HUES6 (cell line): ENCODE results near the gene CC2D2A.
"Not testable (repeated sequence)": the region's sequence is repeated elsewhere in the genome, so short reads cannot be mapped to it uniquely, and the experiment has no call there.

Experiments used
- H3K27ac ChIP-seq: 2 replicates; pipeline ENCODE4 v1.7.0; 2013; ENCODE audit warnings: low read depth, mild to moderate bottlenecking, low read length, inconsistent platforms
- H3K27me3 ChIP-seq: 2 replicates; pipeline ENCODE4 v1.6.1; 2013; ENCODE audit warnings: low read length; ENCODE audit not compliant: control insufficient read depth, insufficient read depth
- H3K36me3 ChIP-seq: 2 replicates; pipeline ENCODE4 v1.6.1; 2013; ENCODE audit warnings: low read length; ENCODE audit not compliant: control insufficient read depth, insufficient read depth
- H3K4me1 ChIP-seq: 2 replicates; pipeline ENCODE4 v1.6.1; 2013; ENCODE audit warnings: low read length; ENCODE audit not compliant: control insufficient read depth, insufficient read depth
- H3K4me3 ChIP-seq: 2 replicates; pipeline ENCODE4 v1.5.1; 2013; ENCODE audit warnings: low read depth, low read length
- H3K9ac ChIP-seq: one replicate; pipeline ENCODE4 v1.6.1; 2013; ENCODE audit warnings: mild to moderate bottlenecking, low read length
- H3K9me3 ChIP-seq: 2 replicates; pipeline ENCODE4 v1.6.1; 2013; ENCODE audit warnings: low read depth, low read length; ENCODE audit not compliant: control insufficient read depth, insufficient read depth

CC2D2A gene

DNA sequence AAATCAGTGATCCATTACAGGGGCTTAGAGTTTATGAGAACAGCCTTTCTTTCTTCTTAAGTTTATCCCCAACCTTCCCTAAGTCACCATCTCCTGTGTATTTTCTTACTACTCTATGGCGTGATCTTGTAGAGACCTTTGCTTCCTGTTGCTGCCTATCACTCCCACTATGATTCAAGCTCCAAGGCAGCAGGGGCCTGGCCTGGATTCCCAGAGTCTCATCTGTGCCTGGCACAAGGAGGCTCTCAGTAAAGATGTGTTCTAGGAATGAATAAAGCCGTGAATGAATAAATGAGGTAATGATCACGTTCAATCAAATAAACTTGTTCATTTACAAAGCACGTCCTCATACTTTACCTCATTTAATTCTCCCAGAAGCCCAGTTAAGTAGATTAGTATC lies 45.4 kb downstream of the CC2D2A start:
- H3K9ac ChIP-seq, result no peak overlapping the region
- no peaks in the 10 kb centered on the region for H3K27me3 ChIP-seq
- no peak overlapping the region for H3K27ac ChIP-seq
- H3K36me3 ChIP-seq, result peaks cover 28% of the 10 kb centered on the region
- H3K4me3 ChIP-seq, result no peak overlapping the region
- H3K4me1 ChIP-seq, result 0 out of 2 replicates have a peak, but pooled peaks cover 4% of the 10 kb centered on the region
- H3K9me3 ChIP-seq, result peaks cover 17% of the 10 kb centered on the region

DNA sequence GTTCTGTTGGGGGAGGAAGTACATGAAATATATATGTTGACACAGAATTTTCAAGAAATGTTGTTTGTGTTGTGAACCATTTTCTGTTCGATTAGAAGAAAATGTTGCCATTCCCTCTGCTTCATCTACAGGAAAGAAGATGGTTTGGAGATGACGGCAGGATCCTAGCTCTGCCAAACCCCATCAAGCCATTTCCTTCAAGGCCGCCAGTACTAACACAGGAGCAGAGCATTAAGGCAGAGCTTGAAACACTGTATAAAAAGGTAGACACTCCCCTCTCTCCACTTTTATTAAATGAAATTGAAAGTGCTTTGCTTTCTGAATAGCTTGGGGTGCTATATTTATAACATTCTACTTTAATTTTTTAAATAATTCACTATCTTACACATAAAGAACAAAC lies 46.8 kb downstream of the CC2D2A start:
- Histone ChIP-seq H3K4me3 (no peak overlapping the region), H3K27ac (no peak overlapping the region), H3K36me3 (peaks cover 30% of the 10 kb centered on the region), H3K9me3 (peaks cover 17% of the 10 kb centered on the region), H3K9ac (no peak overlapping the region), H3K27me3 (no peaks in the 10 kb centered on the region), H3K4me1 (0 out of 2 replicates have a peak, but pooled peaks cover 4% of the 10 kb centered on the region)

DNA sequence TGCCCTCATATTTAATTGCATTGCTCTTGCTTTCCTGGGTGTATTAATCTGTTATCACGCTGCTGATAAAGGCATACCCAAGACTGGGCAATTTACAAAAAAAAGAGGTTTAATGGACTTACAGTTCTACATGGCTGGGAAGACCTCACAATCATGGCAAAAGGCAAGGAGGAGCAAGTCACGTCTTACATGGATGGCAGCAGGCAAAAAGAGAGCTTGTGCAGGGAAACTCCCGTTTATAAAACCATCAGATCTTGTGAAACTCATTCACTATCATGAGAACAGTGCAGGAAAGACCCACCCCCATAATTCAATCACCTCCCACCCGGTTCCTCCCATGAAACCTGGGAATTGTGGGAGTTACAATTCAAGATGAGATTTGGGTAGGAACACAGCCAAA lies 48.0 kb downstream of the CC2D2A start:
- Histone ChIP-seq H3K9me3 (peaks cover 17% of the 10 kb centered on the region), H3K36me3 (peaks cover 33% of the 10 kb centered on the region)
- not testable (repeated sequence) for H3K4me1 ChIP-seq, H3K4me3 ChIP-seq, H3K9ac ChIP-seq, H3K27ac ChIP-seq, H3K27me3 ChIP-seq

DNA sequence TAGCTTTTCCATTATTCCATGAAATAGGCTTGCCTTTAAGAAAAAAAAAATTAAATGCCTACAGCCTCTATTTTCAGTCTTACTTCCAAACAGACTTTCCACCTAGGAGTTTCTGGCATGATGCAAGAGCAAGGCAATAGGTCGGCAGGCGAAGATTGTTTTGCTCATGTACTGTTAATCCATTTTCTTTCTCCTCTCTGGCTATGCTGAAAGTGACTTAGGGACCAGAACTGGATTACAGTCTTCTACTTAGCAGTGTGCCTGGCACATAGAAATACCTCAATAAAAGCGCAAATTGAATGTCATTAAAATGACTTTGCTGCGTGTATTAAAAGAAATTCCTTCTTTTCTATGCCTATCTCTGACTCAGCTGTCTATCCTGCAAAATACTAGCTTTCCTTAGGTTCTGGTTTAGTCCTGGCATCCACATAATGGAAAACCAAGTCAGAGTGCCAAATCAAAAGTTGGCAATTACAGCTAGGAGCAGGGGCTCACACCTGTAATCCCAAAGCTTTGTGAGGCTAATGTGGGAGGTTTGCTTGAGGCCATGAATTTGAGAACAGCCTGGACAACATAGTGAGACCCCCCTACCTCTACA lies 51.9 kb downstream of the CC2D2A start:
- Histone ChIP-seq H3K36me3 (peaks cover 24% of the 10 kb centered on the region), H3K27ac (no peak overlapping the region)

DNA sequence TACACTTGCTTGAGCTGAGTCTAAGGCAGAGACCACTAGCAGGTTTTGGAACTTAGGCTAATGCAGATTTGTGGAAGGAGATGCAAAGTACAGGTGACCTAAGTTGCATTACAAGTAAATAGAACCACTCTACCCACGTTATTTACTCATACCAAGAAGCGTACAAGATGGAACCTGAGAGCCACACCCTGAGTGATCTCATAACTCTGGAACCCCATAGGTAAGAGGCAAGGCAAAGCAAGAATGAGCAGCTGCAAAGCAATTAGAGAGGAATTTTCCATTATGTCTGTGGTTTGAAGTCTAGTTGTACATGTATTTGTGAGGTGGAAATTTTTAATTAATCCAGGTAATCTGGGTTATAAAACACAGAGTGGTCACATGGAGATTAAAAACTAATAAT lies 55.4 kb downstream of the CC2D2A start:
- H3K27ac ChIP-seq, result no peak overlapping the region

More for the DNA sequence above, 51.9 kb downstream of the CC2D2A start:
- H3K9me3 ChIP-seq, result peaks cover 17% of the 10 kb centered on the region
- H3K4me1 ChIP-seq, result no peaks in the 10 kb centered on the region
- H3K9ac ChIP-seq, result no peak overlapping the region
- no peak overlapping the region for H3K4me3 ChIP-seq
- H3K27me3 ChIP-seq, result no peaks in the 10 kb centered on the region

DNA sequence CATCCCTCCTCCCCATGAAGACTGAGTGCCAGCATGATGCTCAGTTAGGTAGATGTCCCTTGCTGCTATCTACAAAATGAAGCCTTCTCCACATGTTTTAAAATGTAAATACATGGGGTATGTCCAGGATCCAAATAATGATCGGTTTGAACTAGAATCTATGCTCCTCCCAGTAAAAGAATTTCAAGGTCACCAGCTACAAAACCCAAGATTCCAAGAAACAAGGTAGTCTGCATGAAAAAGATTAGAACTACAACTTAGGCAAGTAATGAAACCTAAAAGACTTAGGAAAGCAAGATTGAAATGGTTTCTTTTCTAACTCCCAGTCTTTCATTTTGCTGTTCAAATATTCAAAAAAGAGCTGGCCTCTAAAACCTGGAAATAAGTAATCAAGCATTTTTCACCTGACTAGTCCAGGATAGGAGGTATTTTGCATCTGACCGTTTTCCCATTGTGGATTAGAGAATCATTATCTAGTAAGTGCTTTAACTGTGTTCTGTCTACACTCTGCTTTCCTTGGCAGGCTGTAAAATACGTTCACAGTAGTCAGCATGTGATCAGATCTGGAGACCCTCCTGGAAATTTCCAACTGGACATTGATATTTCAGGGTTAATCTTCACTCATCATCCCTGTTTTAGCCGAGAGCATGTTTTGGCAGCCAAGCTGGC lies 57.4 kb downstream of the CC2D2A start:
- Histone ChIP-seq H3K9ac (no peak overlapping the region), H3K27me3 (no peaks in the 10 kb centered on the region), H3K4me3 (no peak overlapping the region), H3K4me1 (no peaks in the 10 kb centered on the region), H3K9me3 (no peaks in the 10 kb centered on the region), H3K36me3 (peaks cover 1% of the 10 kb centered on the region; the same call in 1 of the 2 replicates), H3K27ac (no peak overlapping the region)

More for the DNA sequence above, 55.4 kb downstream of the CC2D2A start:
- no peak overlapping the region for H3K4me3 ChIP-seq
- H3K9ac ChIP-seq, result no peak overlapping the region
- no peaks in the 10 kb centered on the region for H3K4me1 ChIP-seq
- H3K27me3 ChIP-seq, result no peaks in the 10 kb centered on the region
- H3K36me3 ChIP-seq, result peaks cover 8% of the 10 kb centered on the region; the same call in 1 of the 2 replicates
- no peaks in the 10 kb centered on the region for H3K9me3 ChIP-seq

DNA sequence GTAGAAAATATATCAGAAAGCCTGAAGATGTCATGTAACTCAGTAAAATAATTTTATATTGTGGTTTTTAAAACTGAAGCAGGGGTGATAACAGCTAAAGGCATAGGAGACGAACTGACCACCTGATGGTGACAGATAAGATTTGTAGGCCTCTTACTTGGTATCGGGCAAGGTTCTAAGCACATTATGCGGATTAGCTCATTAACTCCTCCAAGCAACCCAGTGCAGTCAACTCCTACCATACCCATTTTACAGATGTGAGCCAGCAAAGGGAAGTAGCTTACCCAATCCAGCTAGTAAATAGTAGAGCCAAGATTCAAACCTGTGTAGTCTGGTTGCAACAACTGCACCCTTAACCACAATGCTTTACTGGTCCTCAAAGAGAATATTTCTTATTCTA lies 62.1 kb downstream of the CC2D2A start:
- Histone ChIP-seq H3K27me3 (no peaks in the 10 kb centered on the region), H3K9ac (no peak overlapping the region), H3K9me3 (no peaks in the 10 kb centered on the region), H3K36me3 (no peaks in the 10 kb centered on the region), H3K4me1 (no peaks in the 10 kb centered on the region), H3K4me3 (no peak overlapping the region), H3K27ac (no peak overlapping the region)

DNA sequence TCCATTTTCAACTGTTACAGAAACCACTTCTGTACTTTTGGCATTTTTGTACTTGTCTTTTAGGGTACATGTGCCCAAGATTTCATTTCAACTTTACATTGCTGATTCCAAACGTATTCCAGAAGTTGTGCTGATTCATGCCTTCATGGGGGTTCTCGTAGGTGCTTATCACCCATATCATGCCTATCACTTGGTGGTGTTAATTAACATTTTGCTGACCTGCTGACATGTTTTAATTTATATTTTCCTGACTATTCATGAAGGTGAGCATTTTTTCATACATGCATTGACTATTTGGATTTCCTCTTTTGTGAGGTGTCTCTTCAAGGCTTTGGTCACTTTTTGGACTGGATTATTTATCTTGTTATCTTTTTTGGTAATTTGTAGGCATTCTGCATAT lies 64.1 kb downstream of the CC2D2A start:
- H3K36me3 ChIP-seq, result peaks cover 6% of the 10 kb centered on the region
- H3K9me3 ChIP-seq, result no peaks in the 10 kb centered on the region
- no peak overlapping the region for H3K4me3 ChIP-seq
- no peak overlapping the region for H3K9ac ChIP-seq
- H3K27me3 ChIP-seq, result no peaks in the 10 kb centered on the region
- no peaks in the 10 kb centered on the region for H3K4me1 ChIP-seq
- no peak overlapping the region for H3K27ac ChIP-seq

DNA sequence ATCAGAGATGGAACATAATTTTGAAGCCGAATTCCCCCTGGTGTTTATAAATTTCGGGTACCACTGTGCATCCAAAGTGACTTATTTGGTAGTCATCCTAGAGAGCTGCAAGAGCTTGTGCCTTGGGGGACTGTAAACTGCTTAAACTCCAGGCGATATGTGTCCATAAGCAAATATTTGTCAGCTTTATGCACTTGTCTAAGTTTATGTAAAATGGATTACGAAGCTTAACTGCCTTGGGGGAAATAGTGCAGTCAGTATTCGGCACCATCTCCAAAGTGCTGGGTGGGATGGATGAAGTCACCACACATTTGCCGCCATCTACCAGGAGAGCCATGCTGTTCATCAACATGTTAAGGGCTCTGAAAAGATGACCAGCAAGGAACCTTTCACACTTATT lies 65.9 kb downstream of the CC2D2A start:
- Histone ChIP-seq H3K4me3 (no peak overlapping the region), H3K4me1 (no peaks in the 10 kb centered on the region), H3K27me3 (no peaks in the 10 kb centered on the region), H3K36me3 (peaks cover 6% of the 10 kb centered on the region), H3K9me3 (no peaks in the 10 kb centered on the region), H3K27ac (no peak overlapping the region), H3K9ac (no peak overlapping the region)

DNA sequence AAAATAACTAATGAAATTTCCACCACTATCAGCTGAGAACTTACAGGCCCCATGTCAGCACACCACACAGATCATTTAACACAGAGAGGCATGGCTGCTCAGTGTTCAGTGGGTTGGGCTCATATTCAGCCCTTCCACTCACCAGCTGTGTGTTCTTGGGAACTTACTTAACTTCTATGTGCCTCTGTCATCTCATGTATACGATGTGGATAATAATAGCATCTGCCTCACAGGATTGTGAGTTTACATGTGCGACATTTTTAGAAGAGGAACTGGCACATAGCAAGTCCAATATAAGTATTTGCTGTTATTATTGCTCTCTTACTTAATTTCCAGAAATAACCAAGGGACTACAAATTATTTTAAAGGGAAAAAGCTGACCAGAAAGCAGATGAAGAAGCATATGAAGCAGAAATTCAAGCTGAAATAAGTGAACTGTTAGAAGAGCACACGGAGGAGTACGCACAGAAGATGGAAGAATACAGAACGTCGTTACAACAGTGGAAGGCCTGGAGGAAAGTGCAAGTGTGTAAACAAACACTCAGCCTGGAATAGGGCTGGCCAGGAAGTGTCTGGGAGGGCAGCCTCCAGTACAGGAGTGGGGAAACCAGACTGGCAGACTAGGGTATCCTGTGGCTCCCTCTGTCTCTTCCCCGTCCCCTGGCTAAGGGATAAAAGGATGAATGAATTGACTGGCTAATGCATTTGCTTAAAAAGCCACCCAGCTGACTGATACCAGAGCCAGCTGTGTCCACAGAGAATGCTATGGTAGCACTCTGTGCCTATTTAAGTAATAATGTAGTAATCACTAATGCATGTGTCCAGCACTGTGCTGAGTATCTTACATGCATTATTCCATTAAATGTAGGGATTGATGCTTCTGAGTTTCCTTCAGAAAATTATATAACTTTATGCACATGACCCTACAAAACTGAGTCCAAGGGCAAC lies 67.1 kb downstream of the CC2D2A start:
- H3K4me1 ChIP-seq, result no peaks in the 10 kb centered on the region
- no peaks in the 10 kb centered on the region for H3K27me3 ChIP-seq
- H3K4me3 ChIP-seq, result no peak overlapping the region
- H3K9me3 ChIP-seq, result no peaks in the 10 kb centered on the region
- peaks cover 6% of the 10 kb centered on the region for H3K36me3 ChIP-seq
- H3K27ac ChIP-seq, result no peak overlapping the region
- no peak overlapping the region for H3K9ac ChIP-seq

DNA sequence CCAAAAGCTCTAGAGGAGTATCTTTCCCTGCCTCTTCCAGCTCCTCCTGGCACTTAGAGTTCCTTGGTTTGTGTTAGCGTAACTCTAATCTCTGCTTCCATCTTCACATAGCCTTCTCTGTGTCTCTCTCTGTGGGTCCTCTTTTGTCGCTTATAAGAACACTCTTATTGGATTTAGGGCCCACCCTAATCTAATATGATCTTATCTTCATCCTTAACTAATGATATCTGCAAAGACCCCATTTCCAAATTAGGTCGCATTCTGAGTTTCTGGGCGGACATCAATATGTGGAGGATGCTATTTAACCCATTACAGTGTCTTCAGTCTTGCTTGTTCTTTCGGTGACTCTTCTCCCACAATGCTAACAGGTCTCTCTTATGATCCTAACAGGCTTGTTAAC lies 72.3 kb downstream of the CC2D2A start:
- no peak overlapping the region for H3K27ac ChIP-seq
- H3K9ac ChIP-seq, result no peak overlapping the region
- no peaks in the 10 kb centered on the region for H3K9me3 ChIP-seq
- peaks cover 6% of the 10 kb centered on the region for H3K36me3 ChIP-seq
- H3K4me1 ChIP-seq, result peaks cover 21% of the 10 kb centered on the region
- H3K4me3 ChIP-seq, result no peak overlapping the region
- H3K27me3 ChIP-seq, result no peaks in the 10 kb centered on the region
